HG02798 (cell line): ENCODE measurements around the gene IL6ST.

Source experiments
- ATAC-seq: cut with Tn5 transposase; IDR thresholded peaks from one replicate; pipeline ENCODE4 v1.9.1; 2021; ENCODE audit warnings: mild to moderate bottlenecking; ENCODE audit not compliant: unreplicated experiment, poor library complexity

The IL6ST gene

GRCh38 chr5:55900776-55901175, 94.0 kb downstream of the IL6ST start:
- ATAC-seq: no peak

GRCh38 chr5:55900068-55900467, 94.7 kb downstream of the IL6ST start:
- ATAC-seq: peak; percentile 39

GRCh38 chr5:55899344-55899743, 95.4 kb downstream of the IL6ST start:
- no peak for ATAC-seq

- no peak for ATAC-seq
Observed at GRCh38 chr5:55897905-55898304, 96.9 kb downstream of the IL6ST start.

GRCh38 chr5:55897206-55897894, 97.4 kb downstream of the IL6ST start:
- ATAC-seq: no peak

- no peak for ATAC-seq
Observed at GRCh38 chr5:55896663-55897062, 98.1 kb downstream of the IL6ST start.

- ATAC-seq: no peak
Observed at GRCh38 chr5:55896238-55896637, 98.5 kb downstream of the IL6ST start.

GRCh38 chr5:55895346-55895745, 99.4 kb downstream of the IL6ST start:
- ATAC-seq: no peak

GRCh38 chr5:55894135-55894534, 100.6 kb downstream of the IL6ST start:
- ATAC-seq: peak; percentile 35

- ATAC-seq: no peak
Observed at GRCh38 chr5:55892479-55892878, 102.3 kb downstream of the IL6ST start.

- ATAC-seq: no peak
Observed at GRCh38 chr5:55888205-55888604, 106.6 kb downstream of the IL6ST start.

GRCh38 chr5:55885359-55885758, 109.4 kb downstream of the IL6ST start:
- no peak for ATAC-seq
